Hematopoietic multipotent progenitor cell (in vitro differentiated cells): ENCODE results near the gene MED15. TPM values are rescaled to one million over a fixed set of nuclear protein-coding genes. Genes with fewer than 3 reads are reported as not detected.
"Not testable (repeated sequence)": the region's sequence is repeated elsewhere in the genome, so short reads cannot be mapped to it uniquely, and the experiment has no call there.

Source experiments
- DNase-seq, 3 donors: peaks; one replicate each; pipeline ENCODE4 v3.0.0-alpha.2; 2011 to 2015; ENCODE audit warnings: low read depth in 2 of 3, low spot score in 2 of 3
- total RNA-seq: library from RNA; depleted of rRNA; stranded (reverse); fragments of >200 nt; gene quantifications from one replicate; pipeline ENCODE4 v1.2.3, GENCODE V29; 2012

MED15 gene
- 97.8 TPM for total RNA-seq

GRCh38 chr22:20507253-20508066 is at the start of gene MED15:
Gene MED15, plus strand, starts transcription at chr22:20507610. Its CDS starts 69 bp downstream, at chr22:20507679.
- peak; percentile 63 to 90 (median 85) for DNase-seq

GRCh38 chr22:20458530-20459151 is 48.8 kb upstream of the MED15 start:
- DNase-seq = no peak

- DNase-seq = no peak
Measured at GRCh38 chr22:20459152-20459542, 48.3 kb upstream of the MED15 start.

- no peak for DNase-seq
Measured at GRCh38 chr22:20459862-20460261, 47.5 kb upstream of the MED15 start.

GRCh38 chr22:20463324-20464095 is 43.9 kb upstream of the MED15 start:
- DNase-seq = peak; percentile 18 to 66 (median 36)

GRCh38 chr22:20464096-20464614 is 43.3 kb upstream of the MED15 start:
- peak in 1 of 3 donors; percentile 36 for DNase-seq

- no peak for DNase-seq
Measured at GRCh38 chr22:20464912-20465758, 42.3 kb upstream of the MED15 start.

GRCh38 chr22:20465759-20466077 is 41.7 kb upstream of the MED15 start:
- no peak for DNase-seq

- DNase-seq = no peak
Measured at GRCh38 chr22:20466659-20467379, 40.6 kb upstream of the MED15 start.

- DNase-seq = no peak
Measured at GRCh38 chr22:20469110-20469868, 38.1 kb upstream of the MED15 start.

GRCh38 chr22:20470525-20470924 is 36.9 kb upstream of the MED15 start:
- not testable (repeated sequence) for DNase-seq

- DNase-seq = no peak
Measured at GRCh38 chr22:20471126-20471833, 36.1 kb upstream of the MED15 start.

- DNase-seq = no peak
Measured at GRCh38 chr22:20472629-20473442, 34.6 kb upstream of the MED15 start.

GRCh38 chr22:20475115-20475436 is 32.3 kb upstream of the MED15 start:
- no peak for DNase-seq

GRCh38 chr22:20475569-20475968 is 31.8 kb upstream of the MED15 start:
- not testable (repeated sequence) for DNase-seq

- not testable (repeated sequence) for DNase-seq
Measured at GRCh38 chr22:20478059-20478458, 29.4 kb upstream of the MED15 start.

GRCh38 chr22:20479612-20480196 is 27.7 kb upstream of the MED15 start:
- no peak for DNase-seq
